Measurements from ENCODE around the gene DCUN1D3. TPM values are rescaled to one million over a fixed set of nuclear protein-coding genes. Genes with fewer than 3 reads are reported as not detected.
"Not testable (repeated sequence)": the region's sequence is repeated elsewhere in the genome, so short reads cannot be mapped to it uniquely, and the experiment has no call there.

DCUN1D3 gene
- 14.5 and 16.7 TPM in 2 replicates for total RNA-seq

DNA sequence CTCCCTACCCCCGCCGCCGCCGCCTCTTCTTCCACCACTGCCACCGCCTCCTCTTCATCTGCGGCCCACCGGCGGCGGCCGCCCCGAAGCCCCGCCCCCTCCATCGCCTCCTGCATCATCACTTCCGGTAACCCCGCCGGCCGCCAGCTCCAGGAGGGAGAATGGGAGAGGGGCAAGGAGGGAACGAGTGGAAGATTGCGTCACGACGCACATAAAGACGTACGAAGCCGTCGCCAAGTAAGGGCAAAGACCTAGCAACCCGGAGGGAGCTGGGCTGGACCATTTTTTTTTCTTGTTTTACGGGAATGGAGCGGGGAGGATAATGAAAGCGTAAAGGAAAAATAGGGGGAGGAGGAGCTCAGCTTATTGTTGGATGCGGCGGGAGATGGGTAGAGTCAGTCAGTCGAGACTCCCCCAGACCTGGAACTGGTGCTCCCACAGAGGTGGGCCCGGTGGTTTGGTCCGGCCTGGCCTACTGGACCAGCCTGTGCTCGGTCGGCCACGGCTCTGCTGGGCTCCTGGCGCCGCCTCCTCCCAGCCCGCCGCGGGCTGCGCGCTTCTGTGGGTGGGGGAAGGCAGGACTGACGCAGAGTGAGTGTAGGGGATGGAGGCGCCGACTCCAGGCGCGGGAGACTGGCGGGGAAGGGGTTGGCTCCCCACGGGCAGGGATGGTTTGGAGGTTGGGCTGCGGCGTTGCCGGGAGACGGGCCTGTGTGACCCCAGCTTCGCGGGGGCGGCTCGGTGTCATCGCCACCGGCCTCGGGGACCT is at the start of gene DCUN1D3, which contains the start of gene LYRM1:
Gene DCUN1D3, minus strand, starts transcription at position 60 of the 769 bp plus-strand sequence. CDS start 37,820 bp downstream, outside the sequence.
Gene LYRM1, plus strand, starts transcription at position 473 of the 769 bp plus-strand sequence. CDS start 14,785 bp downstream, outside the sequence.
- intact Hi-C loops (cut with micrococcal nuclease), result loop anchor here (1.0 to 2.0 kb wide), 8 partner anchors 11 to 1290 kb away; partner anchors contain the start of genes ERI2, REXO5 and THUMPD1
- H3K27ac Mint-ChIP-seq, result peak within 1 kb of the TSS; percentile 100
- H3K27me3 Mint-ChIP-seq (ENCODE audit: insufficient read depth), result no peaks in the 10 kb centered on the region
- no peaks in the 10 kb centered on the region for H3K9me3 Mint-ChIP-seq
- H3K36me3 Mint-ChIP-seq (ENCODE audit: low read depth), result peaks cover 41% of the 10 kb centered on the region
- peak within 1 kb of the TSS; percentile 90 for H3K4me3 Mint-ChIP-seq
- peak; percentile 81 for DNase-seq (ENCODE audit: low spot score)
- H3K4me1 Mint-ChIP-seq (ENCODE audit: low read depth), result peaks cover 76% of the 10 kb centered on the region

DNA sequence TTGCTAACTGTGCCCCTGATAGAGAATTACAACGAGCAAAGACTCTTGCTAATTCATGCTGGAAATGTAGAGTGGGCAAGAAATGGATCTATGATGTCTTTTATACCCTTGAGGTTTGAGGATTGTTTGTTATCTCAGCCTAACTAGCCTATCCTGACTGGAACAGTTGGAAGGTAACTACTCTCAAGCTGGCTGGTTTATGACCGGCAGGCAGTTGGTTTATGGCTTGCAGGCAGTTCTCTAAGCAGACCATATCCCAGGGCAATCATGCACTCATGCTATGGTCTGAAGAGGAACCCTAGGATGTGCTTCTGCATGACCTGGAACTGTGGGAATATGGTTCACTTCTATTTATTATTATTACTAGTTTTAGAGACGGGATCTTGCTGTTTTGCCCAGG is 49.5 kb upstream of the DCUN1D3 start:
- Mint-ChIP-seq H3K4me1 (ENCODE audit: low read depth) (peaks cover 15% of the 10 kb centered on the region), H3K27ac (no peak overlapping the region), H3K4me3 (no peak overlapping the region), H3K36me3 (ENCODE audit: low read depth) (no peaks in the 10 kb centered on the region), H3K27me3 (ENCODE audit: insufficient read depth) (peaks cover 11% of the 10 kb centered on the region), H3K9me3 (no peaks in the 10 kb centered on the region)
- intact Hi-C loops (cut with micrococcal nuclease), result no loop called here
- no peak for DNase-seq (ENCODE audit: low spot score)

DNA sequence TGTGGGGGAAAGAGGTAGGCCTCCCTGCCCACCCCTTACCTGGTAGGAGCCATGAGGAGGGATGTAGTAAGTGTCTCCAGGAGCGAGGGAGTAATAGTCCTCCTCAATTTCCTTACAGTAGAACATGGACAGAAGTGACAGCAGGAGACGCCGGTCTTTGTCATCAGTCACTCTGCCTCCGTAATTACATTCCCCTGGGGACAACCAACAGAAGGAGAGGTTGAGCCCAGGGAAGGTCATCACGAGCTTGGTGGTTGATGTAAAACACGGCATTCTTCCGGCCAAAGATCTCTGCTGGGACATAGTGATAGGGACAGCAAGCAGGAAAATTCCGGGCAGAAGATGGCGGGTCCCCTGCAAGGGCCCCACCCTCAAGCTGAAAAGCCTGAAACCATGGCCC is 48.3 kb upstream of the DCUN1D3 start:
- intact Hi-C loops (cut with micrococcal nuclease), result no loop called here
- Mint-ChIP-seq H3K27me3 (ENCODE audit: insufficient read depth) (peaks cover 11% of the 10 kb centered on the region), H3K4me3 (no peak overlapping the region), H3K9me3 (no peaks in the 10 kb centered on the region), H3K27ac (no peak overlapping the region), H3K4me1 (ENCODE audit: low read depth) (peaks cover 28% of the 10 kb centered on the region), H3K36me3 (ENCODE audit: low read depth) (peaks cover 2% of the 10 kb centered on the region)
- no peak for DNase-seq (ENCODE audit: low spot score)

DNA sequence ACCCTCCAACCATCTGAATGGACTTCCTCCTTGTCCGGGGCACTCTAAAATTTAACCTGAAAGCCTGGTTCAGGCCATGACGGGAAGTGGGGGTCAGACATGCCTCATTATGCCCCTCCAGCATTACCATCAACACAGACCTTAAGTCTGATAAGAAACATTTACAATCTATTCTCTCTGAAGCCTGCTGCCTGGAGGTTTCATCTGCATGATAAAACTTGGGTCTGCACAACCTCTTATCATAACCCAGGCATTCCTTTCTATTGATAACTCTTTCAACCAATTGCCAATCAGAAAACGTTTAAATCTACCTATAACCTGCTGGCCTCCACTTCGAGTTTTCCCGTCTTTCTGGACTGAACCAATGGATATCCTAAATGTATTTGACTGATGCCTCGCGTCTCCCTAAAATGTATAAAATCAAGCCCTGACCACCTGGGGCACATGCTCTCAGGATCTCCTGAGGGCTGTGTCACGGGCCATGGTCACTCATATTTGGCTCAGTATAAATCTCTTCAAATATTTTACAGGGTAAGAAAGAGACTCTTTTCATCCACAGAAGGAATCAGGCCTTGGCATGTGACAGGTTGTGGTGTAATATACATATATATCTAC is 46.0 kb upstream of the DCUN1D3 start:
- Mint-ChIP-seq H3K27ac (peak overlapping the region; percentile 7), H3K4me3 (no peak overlapping the region), H3K27me3 (ENCODE audit: insufficient read depth) (peaks cover 7% of the 10 kb centered on the region), H3K4me1 (ENCODE audit: low read depth) (peaks cover 48% of the 10 kb centered on the region), H3K9me3 (no peaks in the 10 kb centered on the region), H3K36me3 (ENCODE audit: low read depth) (peaks cover 3% of the 10 kb centered on the region)
- intact Hi-C loops (cut with micrococcal nuclease), result no loop called here
- DNase-seq (ENCODE audit: low spot score), result no peak

GRCh38 chr16:20945575-20945875 is 45.4 kb upstream of the DCUN1D3 start:
- peaks cover 50% of the 10 kb centered on the region for H3K4me1 Mint-ChIP-seq (ENCODE audit: low read depth)
- not testable (repeated sequence) for H3K36me3 Mint-ChIP-seq (ENCODE audit: low read depth); H3K9me3 Mint-ChIP-seq; H3K4me3 Mint-ChIP-seq; H3K27ac Mint-ChIP-seq; DNase-seq (ENCODE audit: low spot score); H3K27me3 Mint-ChIP-seq (ENCODE audit: insufficient read depth)
- intact Hi-C loops (cut with micrococcal nuclease), result loop anchor here (1.0 to 2.0 kb wide), 5 partner anchors 45 to 204 kb away; partner anchors contain the start of genes DCUN1D3, ERI2, LYRM1 and REXO5

DNA sequence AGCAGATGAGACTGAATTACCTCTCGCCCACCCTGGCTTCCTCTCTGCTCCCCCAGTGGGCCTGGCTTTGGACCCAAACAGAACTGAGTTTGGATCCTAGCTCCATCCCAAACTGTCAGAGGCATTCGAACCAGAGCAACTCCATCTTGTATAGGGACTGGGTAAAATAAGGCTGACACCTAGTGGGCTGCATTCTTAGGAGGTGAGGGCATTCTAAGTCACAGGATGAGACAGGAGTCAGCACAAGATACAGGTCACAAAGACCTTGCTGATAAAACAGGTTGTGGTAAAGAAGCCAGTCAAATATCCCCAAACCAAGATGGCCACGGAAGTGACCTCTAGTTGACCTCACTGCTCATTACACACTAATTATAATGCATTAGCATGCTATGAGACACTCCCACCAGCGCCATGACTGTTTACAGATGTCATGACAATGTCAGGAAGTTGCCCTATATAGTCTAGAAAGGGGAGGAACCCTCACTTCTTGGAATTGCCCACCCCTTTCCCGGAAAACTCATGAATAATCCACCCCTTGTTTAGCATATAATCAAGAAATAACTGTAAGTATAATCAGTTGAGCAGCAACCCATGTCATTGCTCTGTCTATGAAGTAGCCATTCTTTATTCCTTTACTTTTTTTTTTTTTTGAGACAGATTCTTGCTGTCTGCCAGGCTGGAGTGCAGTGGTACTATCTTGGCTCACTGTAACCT is 44.9 kb upstream of the DCUN1D3 start:
- Mint-ChIP-seq H3K27me3 (ENCODE audit: insufficient read depth) (no peaks in the 10 kb centered on the region), H3K27ac (peak overlapping the region; percentile 71), H3K36me3 (ENCODE audit: low read depth) (peaks cover 3% of the 10 kb centered on the region), H3K9me3 (no peaks in the 10 kb centered on the region), H3K4me1 (ENCODE audit: low read depth) (peaks cover 50% of the 10 kb centered on the region), H3K4me3 (no peak overlapping the region)
- peak; percentile 57 for DNase-seq (ENCODE audit: low spot score)
- intact Hi-C loops (cut with micrococcal nuclease), result loop anchor here (1.0 to 2.0 kb wide), 5 partner anchors 45 to 204 kb away; partner anchors contain the start of genes DCUN1D3, ERI2, LYRM1 and REXO5

DNA sequence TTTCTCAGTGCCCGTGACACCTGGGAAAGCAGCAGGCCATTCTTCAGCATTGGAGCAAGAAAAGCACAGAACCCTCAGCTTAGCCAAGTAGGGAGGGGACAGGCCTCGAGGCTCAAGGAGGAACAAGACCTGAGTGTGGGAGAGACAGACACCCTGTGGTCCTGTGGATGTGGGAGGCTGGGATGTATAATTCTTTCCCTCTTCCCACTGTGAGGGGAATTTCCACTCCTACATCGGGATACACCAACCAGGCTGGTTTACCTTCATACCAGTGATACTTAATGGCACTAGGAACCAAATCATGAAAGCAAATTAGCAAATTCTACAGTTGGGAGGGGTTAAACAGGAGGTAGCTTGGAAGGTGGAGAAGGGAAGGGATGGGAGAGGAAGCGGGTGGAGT is 42.1 kb upstream of the DCUN1D3 start:
- intact Hi-C loops (cut with micrococcal nuclease), result no loop called here
- peaks cover 64% of the 10 kb centered on the region for H3K4me1 Mint-ChIP-seq (ENCODE audit: low read depth)

DNA sequence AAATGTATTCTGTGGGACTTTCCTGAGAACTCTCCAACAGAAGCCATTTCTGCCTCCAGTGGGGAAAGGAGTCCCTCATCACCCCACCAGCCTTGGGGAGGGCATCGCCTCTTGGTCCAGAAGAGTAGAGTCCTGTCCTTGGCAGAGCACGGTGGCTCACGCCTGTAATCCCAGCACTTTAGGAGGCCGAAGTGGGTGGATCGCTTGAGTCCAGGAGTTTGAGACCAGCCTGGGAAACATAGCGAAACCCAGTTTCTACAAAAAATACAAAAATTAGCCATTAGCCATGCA is 41.4 kb upstream of the DCUN1D3 start:
- H3K4me3 Mint-ChIP-seq, result no peak overlapping the region
- peaks cover 3% of the 10 kb centered on the region for H3K36me3 Mint-ChIP-seq (ENCODE audit: low read depth)
- intact Hi-C loops (cut with micrococcal nuclease), result no loop called here
- no peaks in the 10 kb centered on the region for H3K9me3 Mint-ChIP-seq
- DNase-seq (ENCODE audit: low spot score), result no peak
- H3K4me1 Mint-ChIP-seq (ENCODE audit: low read depth), result peaks cover 64% of the 10 kb centered on the region
- H3K27ac Mint-ChIP-seq, result peak overlapping the region; percentile 21
- H3K27me3 Mint-ChIP-seq (ENCODE audit: insufficient read depth), result no peaks in the 10 kb centered on the region

More for the DNA sequence above, 42.1 kb upstream of the DCUN1D3 start:
- Mint-ChIP-seq H3K9me3 (no peaks in the 10 kb centered on the region), H3K27ac (no peak overlapping the region), H3K27me3 (ENCODE audit: insufficient read depth) (no peaks in the 10 kb centered on the region), H3K36me3 (ENCODE audit: low read depth) (peaks cover 3% of the 10 kb centered on the region), H3K4me3 (no peak overlapping the region)
- no peak for DNase-seq (ENCODE audit: low spot score)

DNA sequence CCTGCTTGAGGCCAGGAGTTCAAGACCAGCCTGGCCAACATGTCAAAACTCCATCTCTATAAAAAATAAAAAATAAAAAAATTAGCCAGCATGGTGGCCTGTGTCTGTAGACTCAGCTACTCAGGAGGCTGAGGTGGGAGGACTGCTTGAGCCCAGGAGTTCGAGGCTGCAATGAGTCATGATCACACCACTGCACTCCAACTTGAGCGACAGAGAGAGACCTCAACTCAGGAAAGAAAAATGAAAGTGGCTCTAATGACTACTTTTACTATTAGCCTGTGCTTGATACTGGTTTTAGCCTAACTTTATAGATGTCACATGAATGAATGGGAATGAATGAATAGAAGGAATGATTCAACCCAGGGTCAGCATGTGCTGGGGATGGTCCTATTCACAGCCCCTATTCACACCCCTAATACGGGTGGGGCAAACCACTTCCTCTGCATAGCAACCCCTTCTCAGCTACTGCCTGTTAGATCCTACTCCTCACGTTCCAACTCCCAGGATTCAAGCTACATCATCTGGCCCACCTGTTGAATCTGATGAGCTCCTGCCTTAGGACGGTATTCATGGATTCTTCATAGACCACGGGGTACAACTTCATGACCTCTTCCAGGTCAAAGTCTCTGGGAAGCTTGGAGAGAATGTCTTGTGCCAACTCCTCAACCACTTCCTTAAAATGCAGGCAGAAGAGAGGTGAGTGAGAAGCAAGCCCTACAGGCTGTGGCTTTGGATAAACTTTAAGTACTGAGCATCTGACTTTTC is 40.9 kb upstream of the DCUN1D3 start:
- Mint-ChIP-seq H3K9me3 (no peaks in the 10 kb centered on the region), H3K4me3 (no peak overlapping the region), H3K27ac (peak overlapping the region; percentile 21), H3K27me3 (ENCODE audit: insufficient read depth) (no peaks in the 10 kb centered on the region), H3K4me1 (ENCODE audit: low read depth) (peaks cover 60% of the 10 kb centered on the region), H3K36me3 (ENCODE audit: low read depth) (peaks cover 3% of the 10 kb centered on the region)
- no peak for DNase-seq (ENCODE audit: low spot score)
- intact Hi-C loops (cut with micrococcal nuclease), result no loop called here

DNA sequence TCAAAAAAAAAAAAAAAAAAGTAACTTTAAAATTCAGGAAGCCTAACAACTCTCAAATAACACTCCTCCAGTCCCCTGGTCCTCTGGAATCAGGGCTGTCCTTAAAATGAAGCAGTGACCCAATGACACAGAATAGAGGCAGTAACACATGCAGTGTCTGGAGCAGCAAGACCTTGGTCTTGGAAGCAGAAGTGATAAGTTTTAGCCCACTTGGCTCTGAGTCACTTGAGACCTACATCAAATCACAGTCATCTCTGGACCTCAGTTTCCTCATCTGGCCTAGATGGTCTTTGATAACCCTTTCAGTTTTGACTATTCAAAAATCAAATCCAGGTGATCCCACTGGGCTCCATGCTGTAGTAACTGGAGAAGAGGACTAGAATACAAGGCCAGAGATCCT is 39.5 kb upstream of the DCUN1D3 start:
- no peak overlapping the region for H3K27ac Mint-ChIP-seq
- no peak for DNase-seq (ENCODE audit: low spot score)
- no peaks in the 10 kb centered on the region for H3K27me3 Mint-ChIP-seq (ENCODE audit: insufficient read depth)
- peaks cover 3% of the 10 kb centered on the region for H3K36me3 Mint-ChIP-seq (ENCODE audit: low read depth)
- no peaks in the 10 kb centered on the region for H3K9me3 Mint-ChIP-seq
- peaks cover 48% of the 10 kb centered on the region for H3K4me1 Mint-ChIP-seq (ENCODE audit: low read depth)
- intact Hi-C loops (cut with micrococcal nuclease), result loop anchor here (2.0 kb wide), 1 partner anchor 29 kb away; no protein-coding TSS in a partner anchor
- no peak overlapping the region for H3K4me3 Mint-ChIP-seq

GRCh38 chr16:20938426-20938825 is 38.3 kb upstream of the DCUN1D3 start:
- Mint-ChIP-seq H3K27ac (peak overlapping the region; percentile 78), H3K4me1 (ENCODE audit: low read depth) (peaks cover 37% of the 10 kb centered on the region), H3K36me3 (ENCODE audit: low read depth) (peaks cover under 1% of the 10 kb centered on the region), H3K9me3 (no peaks in the 10 kb centered on the region), H3K4me3 (no peak overlapping the region), H3K27me3 (ENCODE audit: insufficient read depth) (no peaks in the 10 kb centered on the region)
- DNase-seq (ENCODE audit: low spot score), result no peak
- intact Hi-C loops (cut with micrococcal nuclease), result loop anchor here (1.0 to 2.0 kb wide), 2 partner anchors 28 to 38 kb away; partner anchors contain the start of genes DCUN1D3 and LYRM1

DNA sequence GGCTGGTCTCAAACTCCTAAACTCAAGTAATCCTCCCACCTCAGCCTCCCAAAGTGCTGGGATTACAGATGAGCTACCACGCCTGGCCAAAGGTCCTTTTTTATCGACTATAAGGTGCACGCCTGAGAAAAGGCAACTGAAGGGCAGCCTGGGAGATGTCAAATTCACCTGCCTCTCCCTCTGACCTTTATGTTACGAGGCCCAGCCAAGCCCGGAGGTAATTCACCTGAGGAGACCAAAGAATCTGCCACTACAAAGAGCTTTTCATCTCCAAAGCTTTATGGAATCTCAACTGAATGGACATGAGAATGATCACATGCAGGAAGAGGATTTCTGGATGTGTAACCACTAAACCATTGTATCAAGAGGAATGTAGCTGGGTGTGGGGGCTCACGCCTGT is 37.6 kb upstream of the DCUN1D3 start:
- Mint-ChIP-seq H3K27ac (no peak overlapping the region), H3K4me3 (no peak overlapping the region)
- intact Hi-C loops (cut with micrococcal nuclease), result loop anchor here (1.0 to 2.0 kb wide), 2 partner anchors 27 to 37 kb away; partner anchors contain the start of genes DCUN1D3 and LYRM1

More for the DNA sequence above, 37.6 kb upstream of the DCUN1D3 start:
- Mint-ChIP-seq H3K27me3 (ENCODE audit: insufficient read depth) (no peaks in the 10 kb centered on the region), H3K9me3 (no peaks in the 10 kb centered on the region), H3K36me3 (ENCODE audit: low read depth) (no peaks in the 10 kb centered on the region), H3K4me1 (ENCODE audit: low read depth) (peaks cover 30% of the 10 kb centered on the region)
- no peak for DNase-seq (ENCODE audit: low spot score)

All from activated T-helper 1 cell treated with anti-CD3 and anti-CD28 coated beads, Interleukin-12 subunit alpha, Interleukin-12 subunit beta, Interleukin-2, Interleukin-4 antibody, amounts not matched to agents 30 ng/mL and 10 ng/mL and 1 ng/mL, durations not matched to agents 14 hours and 24 hours and 36 hours (primary cell).